Loucy (cell line): Measurements from ENCODE around the gene RAF1.

Source experiments
- CTCF ChIP-seq: fragments of 200-600 bp; sonication (generic); conservative IDR thresholded peaks from 2 replicates; pipeline ENCODE4 v1.5.1; 2014; ENCODE audit warnings: mild to moderate bottlenecking, antibody characterized with exemption, low read length
- EZH2phosphoT487 ChIP-seq: fragments of 200-600 bp; IDR thresholded peaks from 2 replicates; pipeline ENCODE4 v1.6.1; 2018; ENCODE audit warnings: antibody characterized with exemption, mild to moderate bottlenecking, moderate library complexity, borderline replicate concordance

DNA sequence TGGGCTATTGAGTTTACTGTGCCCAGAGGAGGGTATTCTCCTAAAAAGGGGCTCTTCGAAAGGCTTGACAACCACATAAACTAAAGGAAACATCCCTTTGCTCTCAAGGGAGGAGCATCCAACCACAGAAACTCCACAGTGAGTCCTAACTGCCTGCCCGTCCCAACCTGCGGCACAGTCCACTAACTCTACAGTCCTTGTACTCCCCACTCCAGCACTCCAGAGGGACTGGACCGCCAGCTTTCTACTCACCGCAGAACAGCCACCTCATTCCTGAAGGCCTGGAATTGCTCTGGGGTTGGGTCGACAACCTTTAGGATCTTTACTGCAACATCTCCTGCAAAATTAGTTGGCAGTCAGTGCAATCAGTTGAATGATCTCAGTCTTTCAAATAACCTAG is 72.5 kb downstream of the RAF1 start:
- TF ChIP-seq CTCF (no peak), EZH2phosphoT487 (no peak)
